Nasal cavity respiratory epithelium epithelial cell of viscerocranial mucosa (primary cell): ENCODE measurements around the gene FAM98C. TPM values are rescaled to one million over a fixed set of nuclear protein-coding genes. Genes with fewer than 3 reads are reported as not detected.

Experiments
- total RNA-seq: library from RNA; depleted of rRNA; stranded (reverse); fragments of >200 nt; gene quantifications from 2 replicates; pipeline ENCODE4 v1.2.3, GENCODE V29; 2014

FAM98C gene
- total RNA-seq = 8.0 and 14.0 TPM in 2 replicates

DNA sequence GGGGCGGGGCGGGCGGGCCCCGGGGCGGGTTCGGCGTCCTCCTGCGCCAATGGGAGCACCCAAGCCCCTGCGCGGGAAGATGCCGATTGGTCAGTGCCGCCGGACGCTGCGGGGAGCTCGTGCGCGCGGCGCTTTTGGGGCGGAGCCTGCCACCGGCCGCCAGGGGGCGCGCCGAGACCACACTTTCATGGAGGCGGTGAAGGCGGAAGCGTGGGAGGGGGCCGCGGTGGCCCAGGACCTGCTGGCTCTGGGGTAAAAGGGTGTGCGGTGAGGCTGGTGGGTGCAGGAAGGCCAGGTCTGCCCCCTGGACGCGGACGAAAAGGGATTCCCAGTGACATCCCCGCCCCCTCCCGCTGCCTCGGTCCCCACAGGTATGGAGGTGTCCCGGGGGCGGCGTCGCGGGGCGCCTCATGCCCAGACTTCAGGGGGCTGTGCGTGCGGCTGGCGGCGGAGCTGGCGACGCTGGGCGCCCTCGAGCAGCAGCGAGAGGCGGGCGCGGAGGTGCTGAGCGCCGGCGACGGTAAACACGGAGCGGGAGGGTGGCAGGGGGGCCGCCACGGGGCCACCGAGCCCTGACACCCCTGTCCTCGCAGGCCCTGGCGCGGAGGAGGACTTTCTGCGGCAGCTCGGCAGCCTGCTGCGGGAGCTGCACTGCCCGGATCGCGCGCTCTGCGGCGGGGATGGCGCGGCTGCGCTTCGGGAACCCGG lies at the start of gene FAM98C:
Gene FAM98C, plus strand, starts transcription at position 127 of the 708 bp plus-strand sequence. Its CDS starts 61 bp downstream, at position 188.

DNA sequence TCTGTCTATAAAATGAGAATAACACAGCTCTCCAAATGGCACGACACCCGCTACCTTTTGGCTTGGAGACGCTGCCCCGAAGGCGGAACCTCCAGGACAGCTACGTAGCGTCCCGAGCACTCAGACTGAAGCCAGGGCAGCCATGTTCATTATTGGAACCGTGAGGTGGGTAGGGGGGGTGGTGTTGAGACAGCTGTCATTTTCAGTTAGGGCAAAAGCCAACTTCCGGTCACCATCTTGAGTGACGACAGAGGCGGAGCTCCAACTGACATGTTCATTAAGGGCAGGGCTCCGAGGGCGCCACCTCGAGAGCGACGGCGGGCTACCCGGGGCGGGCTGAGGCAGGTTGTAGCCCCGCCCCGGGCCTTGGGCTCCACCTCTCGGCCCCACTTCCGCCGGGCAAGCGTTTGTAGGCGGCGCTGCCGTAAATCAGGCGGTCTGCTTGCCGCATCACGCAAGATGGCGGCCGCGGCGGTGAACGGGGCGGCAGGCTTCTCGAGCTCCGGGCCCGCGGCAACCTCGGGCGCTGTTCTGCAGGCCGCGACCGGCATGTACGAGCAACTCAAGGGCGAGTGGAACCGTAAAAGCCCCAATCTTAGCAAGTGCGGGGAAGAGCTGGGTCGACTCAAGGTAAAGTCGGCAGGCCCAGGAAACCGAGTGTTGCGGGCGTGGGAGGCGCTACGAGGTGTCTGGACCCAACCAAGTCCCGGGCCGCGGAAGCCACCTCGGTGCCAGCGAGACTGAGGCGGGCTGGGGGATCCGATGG lies 28.4 kb upstream of the FAM98C start, which contains the start of gene PSMD8:
Gene PSMD8, plus strand, starts transcription at position 240 of the 766 bp plus-strand sequence. Its CDS starts 31 bp downstream, at position 271.

DNA sequence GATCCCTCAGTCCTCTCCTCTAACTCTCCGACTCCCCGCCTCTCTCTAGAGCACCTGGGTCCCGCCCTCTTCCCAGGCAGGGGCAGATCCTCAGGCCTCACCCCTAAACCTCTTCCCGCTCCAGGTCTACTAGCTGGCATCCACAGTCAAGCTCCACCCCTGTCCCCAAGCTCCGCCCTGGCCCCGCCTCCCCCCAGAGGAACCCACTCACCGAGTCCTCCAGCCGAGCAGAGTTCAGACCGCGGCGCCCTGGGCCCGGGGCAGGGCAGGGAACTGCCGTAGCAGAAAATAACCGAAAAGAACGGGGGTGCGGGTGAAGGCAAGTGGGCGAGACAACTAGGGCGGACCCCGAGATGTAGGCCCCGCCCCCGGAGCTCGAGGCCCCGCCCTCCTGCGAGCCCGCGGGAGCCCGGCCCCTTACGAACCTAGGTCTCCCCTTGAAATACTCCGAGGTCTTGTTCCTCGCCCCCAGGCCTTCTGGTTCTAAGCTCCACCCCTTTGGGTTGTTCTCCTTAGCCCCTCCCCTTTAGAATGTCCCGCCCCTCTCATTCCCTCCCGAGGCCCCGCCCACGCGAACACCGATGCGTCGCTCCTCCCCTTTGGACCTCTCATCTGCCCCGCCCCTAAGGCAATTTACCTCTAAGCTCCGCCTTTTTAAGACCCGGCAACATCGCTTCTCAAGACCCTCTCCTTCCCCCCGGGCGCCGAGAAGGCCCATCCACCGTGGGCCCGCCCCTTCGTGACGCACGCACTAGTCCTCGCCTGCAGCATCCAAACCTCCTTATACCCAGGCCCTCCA lies 15.1 kb upstream of the FAM98C start, which contains the start of gene GGN:
Gene GGN, minus strand, starts transcription at position 485 of the 799 bp plus-strand sequence. CDS start 773 bp downstream, outside the sequence.

DNA sequence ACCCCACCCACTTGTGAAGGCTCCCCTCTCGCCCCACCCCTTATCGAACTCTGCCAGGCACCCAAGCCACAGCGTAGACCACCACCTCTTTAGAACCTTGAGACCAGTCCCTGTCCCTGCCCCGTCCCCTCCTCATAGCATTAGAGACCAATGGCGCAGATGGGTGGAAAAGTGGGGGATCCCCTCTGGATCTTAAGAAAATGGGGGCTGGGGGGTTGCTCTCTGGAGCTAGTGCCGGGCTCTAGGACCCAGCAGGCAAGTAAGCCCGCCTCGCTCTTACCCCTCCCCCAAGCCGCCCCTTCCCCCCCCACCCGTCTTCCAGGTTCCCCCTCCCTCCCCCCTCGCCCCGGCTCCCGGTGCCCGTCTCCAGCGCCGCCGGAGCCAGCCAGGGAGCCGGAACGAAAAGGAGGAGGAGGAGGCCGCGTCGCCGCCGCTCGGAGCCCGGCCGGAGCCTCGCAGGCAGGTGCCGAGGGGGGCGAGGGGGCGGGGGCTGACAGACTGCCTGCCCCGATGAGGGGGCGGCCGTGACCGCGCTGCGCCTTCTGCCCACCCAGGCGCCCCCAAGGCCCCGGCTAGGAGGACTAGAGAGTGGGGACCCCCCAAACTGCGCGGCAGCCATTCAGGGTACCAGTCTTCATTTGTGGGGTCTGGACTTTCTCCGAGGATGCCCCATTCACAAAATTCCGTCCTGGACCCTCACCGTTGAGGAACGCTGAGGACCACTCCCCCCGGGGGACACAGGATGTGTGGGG lies 14.4 kb upstream of the FAM98C start, which contains the start of gene SPRED3:
Gene SPRED3, plus strand, starts transcription at position 349 of the 752 bp plus-strand sequence. CDS start 1,606 bp downstream, outside the sequence.

DNA sequence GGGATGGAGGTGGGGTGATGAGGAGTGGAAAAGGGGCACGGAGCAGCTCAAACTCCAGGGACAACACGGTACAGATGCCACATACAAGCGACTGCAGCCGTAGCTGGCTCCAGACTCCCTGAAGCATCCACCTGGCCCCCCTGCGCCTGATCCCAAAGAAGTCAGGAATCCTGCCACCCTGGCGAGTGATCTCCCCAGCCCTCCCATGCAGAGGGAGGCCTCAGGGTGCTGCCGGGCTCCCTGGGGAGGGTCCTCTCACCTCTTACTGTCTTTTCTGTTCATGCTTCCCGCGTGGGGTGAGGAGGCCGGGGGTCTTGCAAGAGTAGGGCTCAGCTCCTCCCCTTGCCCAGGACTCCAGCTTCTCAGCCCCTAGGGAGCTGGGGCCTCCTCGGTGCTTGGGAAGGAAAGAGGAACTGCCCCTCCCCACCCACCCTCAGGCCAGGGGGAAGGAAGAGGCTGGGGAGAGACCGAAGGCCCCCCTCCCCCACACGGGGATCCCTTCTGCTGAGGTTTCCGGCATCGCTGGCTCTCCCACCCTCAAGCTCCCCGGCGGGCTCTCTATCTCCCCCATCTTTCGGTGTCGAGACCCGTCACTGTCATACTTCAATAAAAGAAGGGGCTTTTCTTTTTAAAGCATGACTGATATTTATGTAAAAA lies 23.0 kb downstream of the FAM98C start, which contains the start of gene RASGRP4:
Gene RASGRP4, minus strand, starts transcription at position 410 of the 657 bp plus-strand sequence. Its CDS starts 128 bp downstream, at position 282.

DNA sequence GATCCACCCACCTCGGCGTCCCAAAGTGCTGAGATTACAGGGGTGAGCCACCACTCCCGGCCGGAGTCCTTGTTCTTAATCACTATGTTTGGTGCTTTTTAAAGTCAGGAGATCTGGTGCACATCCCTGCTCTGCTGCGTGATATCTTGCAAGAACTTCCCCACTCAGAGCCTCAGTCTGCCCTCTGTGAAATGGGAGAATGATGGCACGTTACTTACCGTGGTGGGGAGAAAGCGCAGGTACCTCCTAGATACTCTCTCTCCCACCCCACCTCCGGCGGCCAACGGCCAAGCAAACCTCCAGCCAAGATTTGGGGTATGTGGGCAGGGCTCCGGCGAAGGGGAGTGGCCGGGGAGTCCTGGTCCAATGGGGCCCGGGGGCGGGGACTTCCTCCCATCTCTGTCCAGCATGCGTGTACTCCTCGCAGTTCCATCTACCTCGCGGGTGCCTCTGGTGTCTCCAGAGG lies 30.4 kb downstream of the FAM98C start, which contains the start of gene RYR1:
Gene RYR1, plus strand, starts transcription at position 424 of the 466 bp plus-strand sequence. CDS start 139 bp downstream, outside the sequence.

Other genes starting within 250 kb of the FAM98C start
- under 0.01 and 0.28 TPM in 2 replicates for gene DPF1, start 178.9 kb upstream of the FAM98C start, total RNA-seq
- 1.0 and 2.3 TPM in 2 replicates for gene PPP1R14A, start 146.7 kb upstream of the FAM98C start, total RNA-seq
- gene SPINT2, start 138.5 kb upstream of the FAM98C start, total RNA-seq = 918 and 1,465 TPM in 2 replicates
- gene C19orf33, start 98.8 kb upstream of the FAM98C start, total RNA-seq = 72.1 and 444 TPM in 2 replicates
- 35.7 and 45.5 TPM in 2 replicates for gene YIF1B, start 87.1 kb upstream of the FAM98C start, total RNA-seq
- gene KCNK6, start 83.2 kb upstream of the FAM98C start, total RNA-seq = 28.5 and 28.7 TPM in 2 replicates
- gene CATSPERG, start 67.3 kb upstream of the FAM98C start, total RNA-seq = 2.2 and 4.1 TPM in 2 replicates
- gene PSMD8, start 28.5 kb upstream of the FAM98C start, total RNA-seq = 195 and 250 TPM in 2 replicates
- gene GGN, start 15.1 kb upstream of the FAM98C start, total RNA-seq = under 0.01 and 0.07 TPM in 2 replicates
- 0.34 and 0.71 TPM in 2 replicates for gene SPRED3, start 14.4 kb upstream of the FAM98C start, total RNA-seq
- gene RASGRP4, start 23.1 kb downstream of the FAM98C start, total RNA-seq = not detected in 2 replicates
- 6.8 and 8.0 TPM in 2 replicates for gene RYR1, start 30.6 kb downstream of the FAM98C start, total RNA-seq
- gene MAP4K1, start 214.9 kb downstream of the FAM98C start, total RNA-seq = 0.14 TPM in 1 of 2 replicates, not detected in the other
- 252 and 283 TPM in 2 replicates for gene EIF3K, start 216.1 kb downstream of the FAM98C start, total RNA-seq
- gene ACTN4, start 244.6 kb downstream of the FAM98C start, total RNA-seq = 136 and 631 TPM in 2 replicates